HG03196 (cell line): ENCODE data around the gene KIF4B.
"Not testable (repeated sequence)": the region's sequence is repeated elsewhere in the genome, so short reads cannot be mapped to it uniquely, and the experiment has no call there.

ENCODE experiments used
- ATAC-seq: cut with Tn5 transposase; IDR thresholded peaks from one replicate; pipeline ENCODE4 v1.9.1; 2021; ENCODE audit not compliant: unreplicated experiment

The KIF4B gene

GRCh38 chr5:155006265-155006664, 7.3 kb upstream of the KIF4B start:
- not testable (repeated sequence) for ATAC-seq

GRCh38 chr5:155008669-155009068, 4.9 kb upstream of the KIF4B start:
- ATAC-seq: no peak

GRCh38 chr5:155010881-155011280, 2.7 kb upstream of the KIF4B start:
- ATAC-seq: no peak

GRCh38 chr5:155015239-155015638, 1.7 kb downstream of the KIF4B start:
- no peak for ATAC-seq

GRCh38 chr5:155017610-155018009, 4.1 kb downstream of the KIF4B start:
- ATAC-seq: peak; percentile 89

- no peak for ATAC-seq
Observed at GRCh38 chr5:155019601-155020226, 6.2 kb downstream of the KIF4B start.

GRCh38 chr5:155021842-155022241, 8.3 kb downstream of the KIF4B start:
- no peak for ATAC-seq

- no peak for ATAC-seq
Observed at GRCh38 chr5:155023320-155023719, 9.8 kb downstream of the KIF4B start.

GRCh38 chr5:155024015-155024414, 10.5 kb downstream of the KIF4B start:
- no peak for ATAC-seq

GRCh38 chr5:155025895-155026294, 12.3 kb downstream of the KIF4B start:
- ATAC-seq: no peak

GRCh38 chr5:155027993-155028629, 14.6 kb downstream of the KIF4B start:
- ATAC-seq: no peak

GRCh38 chr5:155029240-155029639, 15.7 kb downstream of the KIF4B start:
- no peak for ATAC-seq

- not testable (repeated sequence) for ATAC-seq
Observed at GRCh38 chr5:155034145-155034744, 20.7 kb downstream of the KIF4B start.

- not testable (repeated sequence) for ATAC-seq
Observed at GRCh38 chr5:155035087-155035486, 21.5 kb downstream of the KIF4B start.

- ATAC-seq: no peak
Observed at GRCh38 chr5:155040984-155041653, 27.6 kb downstream of the KIF4B start.

- ATAC-seq: no peak
Observed at GRCh38 chr5:155044591-155044990, 31.0 kb downstream of the KIF4B start.

- no peak for ATAC-seq
Observed at GRCh38 chr5:155046591-155046990, 33.0 kb downstream of the KIF4B start.

- ATAC-seq: no peak
Observed at GRCh38 chr5:155047818-155048217, 34.3 kb downstream of the KIF4B start.

- no peak for ATAC-seq
Observed at GRCh38 chr5:155049569-155050383, 36.2 kb downstream of the KIF4B start.

GRCh38 chr5:155050384-155051019, 36.9 kb downstream of the KIF4B start:
- ATAC-seq: no peak

GRCh38 chr5:155052532-155052931, 39.0 kb downstream of the KIF4B start:
- ATAC-seq: no peak
